ENCODE results near the gene TPPP2.
"Not testable (repeated sequence)": the region's sequence is repeated elsewhere in the genome, so short reads cannot be mapped to it uniquely, and the experiment has no call there.

The TPPP2 gene

GRCh38 chr14:21029917-21030316 lies at the start of gene TPPP2:
Gene TPPP2 (plus strand): TSS chr14:21030217. CDS start chr14:21030582, 365 bp downstream.
- TF ChIP-seq CTCF (IDR thresholded peaks at IDR 0.05; ENCODE audit: control extremely low read depth, extremely low read depth, low read depth, missing control alignments): no peak
- DNase-seq (ENCODE audit: extremely low spot score): no peak
- ChIA-PET CTCF (interaction anchor here (1.0 to 1.3 kb wide), 3 partner anchors 10 to 63 kb away, joined by 3 read pairs; no protein-coding TSS in a partner anchor), POLR2A (no interaction called here)

GRCh38 chr14:20980906-20981305 lies 49.1 kb upstream of the TPPP2 start:
- no peak for TF ChIP-seq CTCF (IDR thresholded peaks at IDR 0.05; ENCODE audit: control extremely low read depth, extremely low read depth, low read depth, missing control alignments)
- DNase-seq (ENCODE audit: extremely low spot score): no peak
- POLR2A ChIA-PET: no interaction called here
- CTCF ChIA-PET: interaction anchor here (1.2 to 9.6 kb wide), 4 partner anchors 9 to 111 kb away, joined by 3 to 102 read pairs (median 4); partner anchors contain the start of gene ARHGEF40

GRCh38 chr14:20982646-20983369 lies 47.2 kb upstream of the TPPP2 start:
- POLR2A ChIA-PET: no interaction called here
- TF ChIP-seq CTCF (IDR thresholded peaks at IDR 0.05; ENCODE audit: control extremely low read depth, extremely low read depth, low read depth, missing control alignments): no peak
- DNase-seq (ENCODE audit: extremely low spot score): no peak
- CTCF ChIA-PET: interaction anchor here (1.0 to 9.6 kb wide), 4 partner anchors 11 to 115 kb away, joined by 3 to 102 read pairs (median 5); no protein-coding TSS in a partner anchor

GRCh38 chr14:20985650-20986049 lies 44.4 kb upstream of the TPPP2 start:
- CTCF ChIA-PET: interaction anchor here (0.9 to 9.6 kb wide), 2 partner anchors 14 to 18 kb away, joined by 3 to 102 read pairs; no protein-coding TSS in a partner anchor
- POLR2A ChIA-PET; DNase-seq (ENCODE audit: extremely low spot score): not testable (repeated sequence)

- no peak for DNase-seq (ENCODE audit: extremely low spot score)
- TF ChIP-seq CTCF (IDR thresholded peaks at IDR 0.05; ENCODE audit: control extremely low read depth, extremely low read depth, low read depth, missing control alignments): no peak
- CTCF ChIA-PET: interaction anchor here (9.6 kb wide), 1 partner anchor 15 kb away, joined by 102 read pairs; no protein-coding TSS in a partner anchor
- POLR2A ChIA-PET: no interaction called here
Measured at GRCh38 chr14:20986811-20987210, 43.2 kb upstream of the TPPP2 start.

- ChIA-PET CTCF (interaction anchor here (0.8 to 9.6 kb wide), 4 partner anchors 17 to 296 kb away, joined by 3 to 102 read pairs (median 4); no protein-coding TSS in a partner anchor), POLR2A (no interaction called here)
- DNase-seq (ENCODE audit: extremely low spot score): no peak
- no peak for TF ChIP-seq CTCF (IDR thresholded peaks at IDR 0.05; ENCODE audit: control extremely low read depth, extremely low read depth, low read depth, missing control alignments)
Measured at GRCh38 chr14:20988717-20989470, 41.1 kb upstream of the TPPP2 start.

GRCh38 chr14:20989471-20989786 lies 40.6 kb upstream of the TPPP2 start:
- CTCF ChIA-PET: interaction anchor here (0.8 to 9.6 kb wide), 4 partner anchors 18 to 296 kb away, joined by 3 to 102 read pairs (median 4); no protein-coding TSS in a partner anchor
- no peak for DNase-seq (ENCODE audit: extremely low spot score)
- no peak for TF ChIP-seq CTCF (IDR thresholded peaks at IDR 0.05; ENCODE audit: control extremely low read depth, extremely low read depth, low read depth, missing control alignments)
- POLR2A ChIA-PET: no interaction called here
